ENCODE results near the gene VPS33B.

VPS33B gene

DNA sequence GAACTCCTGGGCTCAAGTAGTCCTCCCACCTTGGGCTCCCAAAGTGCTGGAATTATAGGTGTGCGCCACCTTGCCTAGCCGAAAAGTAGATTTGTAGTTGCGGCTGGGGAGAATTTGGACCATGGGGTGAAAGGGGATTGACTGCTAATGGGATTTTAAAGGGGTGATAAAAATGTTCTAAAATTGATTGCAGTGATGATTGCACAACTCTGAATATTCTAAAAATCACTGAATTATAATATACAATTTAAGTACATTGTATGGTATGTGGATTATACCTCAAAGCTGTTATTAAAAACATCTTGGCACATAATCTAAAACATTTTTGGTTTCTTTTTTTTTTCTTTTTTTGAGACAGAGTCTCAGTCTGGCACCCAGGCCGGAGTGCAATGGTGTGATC, 31.9 kb downstream of the VPS33B start:
- no peak for TF ChIP-seq CTCF (IDR thresholded peaks at IDR 0.05)
- Mint-ChIP-seq H3K27me3 (ENCODE audit: low read depth, poor library complexity) (peaks cover 3% of the 10 kb centered on the region), H3K9me3 (no peaks in the 10 kb centered on the region), H3K4me1 (peaks cover 47% of the 10 kb centered on the region), H3K4me3 (no peak overlapping the region), H3K36me3 (ENCODE audit: low read depth) (peaks cover 6% of the 10 kb centered on the region), H3K27ac (no peak overlapping the region)
- no peak for DNase-seq

DNA sequence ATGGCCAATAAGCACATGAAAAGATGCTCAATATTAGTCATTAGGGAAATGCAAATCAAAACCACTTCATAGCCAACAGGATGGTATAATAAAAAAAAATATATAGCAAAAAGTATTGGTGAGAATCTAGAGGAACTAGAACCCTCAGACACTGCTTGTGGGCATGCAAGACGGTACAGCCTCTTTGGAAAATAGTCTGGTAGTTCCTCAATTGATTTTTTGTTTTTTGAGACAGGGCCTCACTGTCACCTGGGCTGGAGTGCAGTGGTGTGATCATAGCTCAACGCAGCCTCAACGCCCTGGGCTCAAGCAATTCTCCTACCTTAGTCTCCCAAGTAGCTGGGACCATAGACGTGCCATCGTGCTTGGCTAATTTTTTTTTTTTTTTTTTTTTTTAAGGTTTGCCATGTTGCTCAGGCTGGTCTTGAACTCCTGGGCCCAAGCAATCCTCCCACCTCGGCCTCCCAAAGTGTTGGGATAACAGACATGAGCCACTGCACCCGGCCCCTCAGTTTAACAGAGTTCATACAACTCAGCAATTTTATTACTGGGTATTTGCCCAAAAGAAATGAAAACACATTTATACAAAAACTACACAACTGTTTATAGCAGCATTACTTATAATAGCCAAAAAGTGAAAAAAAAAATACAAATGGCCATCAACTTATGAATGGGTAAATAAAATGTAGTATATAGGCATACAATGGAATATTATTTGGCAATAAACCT, 33.2 kb downstream of the VPS33B start:
- peaks cover 40% of the 10 kb centered on the region for H3K4me1 Mint-ChIP-seq
- peaks cover 15% of the 10 kb centered on the region for H3K36me3 Mint-ChIP-seq (ENCODE audit: low read depth)
- H3K27me3 Mint-ChIP-seq (ENCODE audit: low read depth, poor library complexity) = peaks cover 3% of the 10 kb centered on the region
- no peaks in the 10 kb centered on the region for H3K9me3 Mint-ChIP-seq
- no peak for DNase-seq
- H3K4me3 Mint-ChIP-seq = no peak overlapping the region
- H3K27ac Mint-ChIP-seq = no peak overlapping the region
- no peak for TF ChIP-seq CTCF (IDR thresholded peaks at IDR 0.05)

- Mint-ChIP-seq H3K36me3 (ENCODE audit: low read depth) (peaks cover 23% of the 10 kb centered on the region), H3K27ac (peak overlapping the region; percentile 50), H3K9me3 (no peaks in the 10 kb centered on the region), H3K4me3 (peak overlapping the region; percentile 2), H3K27me3 (ENCODE audit: low read depth, poor library complexity) (no peaks in the 10 kb centered on the region), H3K4me1 (peaks cover 36% of the 10 kb centered on the region)
- DNase-seq = no peak
- TF ChIP-seq CTCF (IDR thresholded peaks at IDR 0.05) = no peak
These were observed 34.1 kb downstream of the VPS33B start for GRCh38 chr15:90988296-90988695.

- H3K4me3 Mint-ChIP-seq = no peak overlapping the region
- H3K36me3 Mint-ChIP-seq (ENCODE audit: low read depth) = peaks cover 30% of the 10 kb centered on the region
- no peaks in the 10 kb centered on the region for H3K9me3 Mint-ChIP-seq
- no peak for DNase-seq
- peaks cover 29% of the 10 kb centered on the region for H3K4me1 Mint-ChIP-seq
- H3K27me3 Mint-ChIP-seq (ENCODE audit: low read depth, poor library complexity) = no peaks in the 10 kb centered on the region
- H3K27ac Mint-ChIP-seq = peak overlapping the region; percentile 33
- TF ChIP-seq CTCF (IDR thresholded peaks at IDR 0.05) = no peak
These were observed 34.7 kb downstream of the VPS33B start for GRCh38 chr15:90987561-90988141.

DNA sequence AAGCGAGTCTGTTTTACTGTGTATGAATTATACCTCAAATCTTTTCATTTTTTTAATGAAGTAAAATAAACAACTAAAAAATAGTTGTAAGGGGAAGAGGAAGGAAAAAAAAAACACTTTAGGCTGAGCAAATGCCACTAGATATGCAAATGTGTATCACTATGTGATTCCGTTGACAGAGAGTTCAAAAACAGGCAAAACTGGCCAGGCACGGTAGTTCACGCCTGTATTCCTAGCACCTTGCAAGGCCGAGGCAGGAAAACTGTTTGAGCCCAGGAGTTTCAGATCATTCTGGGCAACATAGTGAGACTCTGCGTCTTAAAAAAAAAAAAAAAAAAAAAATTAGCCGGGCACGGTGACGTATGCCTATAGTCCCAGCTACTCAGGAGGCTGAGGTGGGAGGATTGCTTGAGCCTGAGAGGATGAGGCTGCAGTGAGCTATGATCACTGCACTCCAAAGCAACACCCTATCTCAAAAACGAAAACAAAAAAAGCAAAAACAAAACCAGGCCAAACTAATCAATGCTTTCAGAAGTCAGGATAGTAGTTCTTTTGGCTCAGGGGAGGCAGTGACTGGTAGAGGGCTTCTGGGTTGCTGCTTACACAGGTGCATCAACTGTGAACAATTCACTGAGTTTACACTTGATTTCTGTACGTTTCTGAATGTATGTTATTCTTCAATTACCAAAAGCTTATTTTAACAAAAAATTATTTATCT, 35.4 kb downstream of the VPS33B start:
- no peaks in the 10 kb centered on the region for H3K27me3 Mint-ChIP-seq (ENCODE audit: low read depth, poor library complexity)
- no peaks in the 10 kb centered on the region for H3K9me3 Mint-ChIP-seq
- no peak for DNase-seq
- peaks cover 37% of the 10 kb centered on the region for H3K36me3 Mint-ChIP-seq (ENCODE audit: low read depth)
- no peak overlapping the region for H3K27ac Mint-ChIP-seq
- no peak for TF ChIP-seq CTCF (IDR thresholded peaks at IDR 0.05)
- peaks cover 22% of the 10 kb centered on the region for H3K4me1 Mint-ChIP-seq
- no peak overlapping the region for H3K4me3 Mint-ChIP-seq
